Gastrocnemius medialis (tissue), 4 donors: Measurements from ENCODE around the gene PDSS2.

Experiments
- POLR2A ChIP-seq, 2 donors: fragments of 450-650 bp; IDR thresholded peaks; one replicate each; pipeline ENCODE4 v1.6.1; 2017; ENCODE audit warnings: antibody characterized with exemption in 2 of 2, mild to moderate bottlenecking in 2 of 2, moderate library complexity in 2 of 2
- TF ChIP-seq, protein P1 (sequence below), 5 experiments: fragments of 450-650 bp in 3 of 5; fragments of 200-600 bp in 2 of 5; sonication (generic) in 2 of 5; IDR thresholded peaks in 4 of 5; conservative IDR thresholded peaks in 1 of 5; 1 replicate in 4 of 5; 2 replicates in 1 of 5; pipeline ENCODE4 v1.5.1; 2016 to 2019; ENCODE audit warnings: antibody characterized with exemption in 5 of 5, mild to moderate bottlenecking in 3 of 5, moderate library complexity in 3 of 5

DNA sequence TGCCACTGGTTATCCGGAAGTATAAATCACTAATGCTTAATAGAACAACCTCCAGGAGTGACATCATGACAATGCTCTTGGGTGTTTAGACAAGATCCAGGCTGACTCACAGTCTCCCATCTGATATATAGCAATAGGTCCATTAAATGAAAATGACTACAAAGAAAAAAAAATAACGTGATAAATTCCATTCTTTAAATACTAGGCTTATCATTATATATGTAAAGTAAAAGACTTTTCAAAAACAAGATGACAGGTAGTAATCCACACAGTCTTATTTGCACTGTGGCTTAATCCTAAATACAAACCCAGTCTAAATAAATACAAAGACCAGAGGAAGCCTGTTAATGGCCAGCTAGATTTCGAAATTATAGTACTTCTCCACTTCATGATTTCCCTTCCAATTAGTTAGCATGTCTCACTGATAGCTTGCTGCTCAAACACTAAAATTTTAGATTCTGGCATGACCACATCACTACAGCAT lies 195.0 kb downstream of the PDSS2 start:
- TF ChIP-seq, protein P1, sequence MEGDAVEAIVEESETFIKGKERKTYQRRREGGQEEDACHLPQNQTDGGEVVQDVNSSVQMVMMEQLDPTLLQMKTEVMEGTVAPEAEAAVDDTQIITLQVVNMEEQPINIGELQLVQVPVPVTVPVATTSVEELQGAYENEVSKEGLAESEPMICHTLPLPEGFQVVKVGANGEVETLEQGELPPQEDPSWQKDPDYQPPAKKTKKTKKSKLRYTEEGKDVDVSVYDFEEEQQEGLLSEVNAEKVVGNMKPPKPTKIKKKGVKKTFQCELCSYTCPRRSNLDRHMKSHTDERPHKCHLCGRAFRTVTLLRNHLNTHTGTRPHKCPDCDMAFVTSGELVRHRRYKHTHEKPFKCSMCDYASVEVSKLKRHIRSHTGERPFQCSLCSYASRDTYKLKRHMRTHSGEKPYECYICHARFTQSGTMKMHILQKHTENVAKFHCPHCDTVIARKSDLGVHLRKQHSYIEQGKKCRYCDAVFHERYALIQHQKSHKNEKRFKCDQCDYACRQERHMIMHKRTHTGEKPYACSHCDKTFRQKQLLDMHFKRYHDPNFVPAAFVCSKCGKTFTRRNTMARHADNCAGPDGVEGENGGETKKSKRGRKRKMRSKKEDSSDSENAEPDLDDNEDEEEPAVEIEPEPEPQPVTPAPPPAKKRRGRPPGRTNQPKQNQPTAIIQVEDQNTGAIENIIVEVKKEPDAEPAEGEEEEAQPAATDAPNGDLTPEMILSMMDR (IDR thresholded peaks at IDR 0.05 in 4 of 5, conservative IDR thresholded peaks at IDR 0.05 in 1 of 5) = no peak
- no peak for TF ChIP-seq POLR2A (IDR thresholded peaks at IDR 0.05)
